Measurements from ENCODE around the gene UBL3.

DNA sequence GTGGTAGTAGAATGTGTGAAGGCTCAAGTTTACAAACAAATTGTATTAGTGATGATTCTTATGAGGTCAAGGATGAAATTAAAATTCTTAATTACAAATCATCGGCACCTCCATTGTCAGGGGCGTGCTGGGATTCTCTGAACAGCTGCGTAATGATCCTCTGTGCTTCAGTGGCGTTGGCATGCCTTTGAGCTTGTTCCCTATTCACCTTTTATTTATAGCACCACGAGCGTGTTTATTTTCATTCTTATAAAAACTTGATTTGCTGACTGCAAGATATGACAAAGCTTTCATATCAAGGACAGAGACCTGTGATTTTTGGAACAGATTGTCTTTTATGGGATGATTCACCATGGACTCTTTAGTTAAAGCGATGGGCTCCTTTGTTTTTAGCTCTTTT, 18.2 kb upstream of the UBL3 start:
- TF ChIP-seq, protein P1, sequence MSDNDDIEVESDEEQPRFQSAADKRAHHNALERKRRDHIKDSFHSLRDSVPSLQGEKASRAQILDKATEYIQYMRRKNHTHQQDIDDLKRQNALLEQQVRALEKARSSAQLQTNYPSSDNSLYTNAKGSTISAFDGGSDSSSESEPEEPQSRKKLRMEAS (IDR thresholded peaks at IDR 0.05): no peak
- TF ChIP-seq POLR2AphosphoS5 (IDR thresholded peaks at IDR 0.05; ENCODE audit: low read depth, low read length): no peak
- TF ChIP-seq, protein P2, sequence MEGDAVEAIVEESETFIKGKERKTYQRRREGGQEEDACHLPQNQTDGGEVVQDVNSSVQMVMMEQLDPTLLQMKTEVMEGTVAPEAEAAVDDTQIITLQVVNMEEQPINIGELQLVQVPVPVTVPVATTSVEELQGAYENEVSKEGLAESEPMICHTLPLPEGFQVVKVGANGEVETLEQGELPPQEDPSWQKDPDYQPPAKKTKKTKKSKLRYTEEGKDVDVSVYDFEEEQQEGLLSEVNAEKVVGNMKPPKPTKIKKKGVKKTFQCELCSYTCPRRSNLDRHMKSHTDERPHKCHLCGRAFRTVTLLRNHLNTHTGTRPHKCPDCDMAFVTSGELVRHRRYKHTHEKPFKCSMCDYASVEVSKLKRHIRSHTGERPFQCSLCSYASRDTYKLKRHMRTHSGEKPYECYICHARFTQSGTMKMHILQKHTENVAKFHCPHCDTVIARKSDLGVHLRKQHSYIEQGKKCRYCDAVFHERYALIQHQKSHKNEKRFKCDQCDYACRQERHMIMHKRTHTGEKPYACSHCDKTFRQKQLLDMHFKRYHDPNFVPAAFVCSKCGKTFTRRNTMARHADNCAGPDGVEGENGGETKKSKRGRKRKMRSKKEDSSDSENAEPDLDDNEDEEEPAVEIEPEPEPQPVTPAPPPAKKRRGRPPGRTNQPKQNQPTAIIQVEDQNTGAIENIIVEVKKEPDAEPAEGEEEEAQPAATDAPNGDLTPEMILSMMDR (IDR thresholded peaks at IDR 0.05 in 2 of 3, conservative IDR thresholded peaks at IDR 0.05 in 1 of 3; ENCODE audit: borderline replicate concordance in 1 of 3, insufficient read depth in 1 of 3, low read depth in 2 of 3, low read length in 2 of 3): no peak
- no peak for TF ChIP-seq EZH2 (IDR thresholded peaks at IDR 0.05)
- TF ChIP-seq, protein P3, sequence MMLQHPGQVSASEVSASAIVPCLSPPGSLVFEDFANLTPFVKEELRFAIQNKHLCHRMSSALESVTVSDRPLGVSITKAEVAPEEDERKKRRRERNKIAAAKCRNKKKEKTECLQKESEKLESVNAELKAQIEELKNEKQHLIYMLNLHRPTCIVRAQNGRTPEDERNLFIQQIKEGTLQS (IDR thresholded peaks at IDR 0.05): no peak
- TF ChIP-seq SIN3A (IDR thresholded peaks at IDR 0.05; ENCODE audit: low read depth): no peak
- TF ChIP-seq RAD21 (IDR thresholded peaks at IDR 0.05; ENCODE audit: low read depth): no peak
- no peak for TF ChIP-seq YY1 (IDR thresholded peaks at IDR 0.05; ENCODE audit: extremely low read depth, insufficient replicate concordance, low read depth, low read length)
